Epithelial cell of esophagus (primary cell): ENCODE measurements around the gene SAMD13.
"Not testable (repeated sequence)": the region's sequence is repeated elsewhere in the genome, so short reads cannot be mapped to it uniquely, and the experiment has no call there.

Experiments
- DNase-seq: peaks from one replicate; pipeline ENCODE4 v3.0.0; 2010; ENCODE audit warnings: low read depth
- H3K4me3 ChIP-seq: 2 replicates; pipeline ENCODE4 v1.5.1; 2011; ENCODE audit warnings: mild to moderate bottlenecking, low read length, control low read depth
- CTCF ChIP-seq: IDR thresholded peaks from 2 replicates; pipeline ENCODE4 v1.5.1; 2011; ENCODE audit warnings: low read depth, mild to moderate bottlenecking, low read length, control low read depth, inconsistent platforms; ENCODE audit not compliant: insufficient read depth; ENCODE audit errors: missing control alignments

Gene SAMD13

GRCh38 chr1:84280912-84281311 is 20.6 kb upstream of the SAMD13 start:
- H3K4me3 ChIP-seq, result no peak overlapping the region
- DNase-seq, result no peak
- no peak for TF ChIP-seq CTCF

- H3K4me3 ChIP-seq, result no peak overlapping the region
- no peak for TF ChIP-seq CTCF
- no peak for DNase-seq
Measured at GRCh38 chr1:84282780-84283333, 18.7 kb upstream of the SAMD13 start.

GRCh38 chr1:84283381-84283780 is 18.1 kb upstream of the SAMD13 start:
- no peak for DNase-seq
- no peak overlapping the region for H3K4me3 ChIP-seq
- TF ChIP-seq CTCF, result no peak

- peak; percentile 75 for DNase-seq
- no peak for TF ChIP-seq CTCF
- no peak overlapping the region for H3K4me3 ChIP-seq
Measured at GRCh38 chr1:84286071-84286470, 15.4 kb upstream of the SAMD13 start.

- DNase-seq, result not testable (repeated sequence)
Measured at GRCh38 chr1:84287389-84287788, 14.1 kb upstream of the SAMD13 start.

GRCh38 chr1:84289169-84289785 is 12.2 kb upstream of the SAMD13 start:
- H3K4me3 ChIP-seq, result no peak overlapping the region
- no peak for TF ChIP-seq CTCF
- DNase-seq, result no peak

More at GRCh38 chr1:84287389-84287788, 14.1 kb upstream of the SAMD13 start:
- not testable (repeated sequence) for H3K4me3 ChIP-seq

GRCh38 chr1:84291882-84292655 is 9.4 kb upstream of the SAMD13 start:
- H3K4me3 ChIP-seq, result no peak overlapping the region
- no peak for DNase-seq
- no peak for TF ChIP-seq CTCF
